PC-9 (cell line): ENCODE measurements around the gene BCAS2.

Experiments used
- CTCF ChIP-seq: fragments of 200-600 bp; sonication (generic); conservative IDR thresholded peaks from 2 replicates; pipeline ENCODE4 v1.6.1; 2017; ENCODE audit warnings: mixed run types, antibody characterized with exemption, mild to moderate bottlenecking, moderate library complexity
- EZH2 ChIP-seq: fragments of 200-600 bp; sonication (generic); IDR thresholded peaks from 2 replicates; pipeline ENCODE4 v1.8.0; 2017; ENCODE audit warnings: antibody characterized with exemption, low read depth

- TF ChIP-seq CTCF = no peak
- TF ChIP-seq EZH2 = no peak
These were observed 50.3 kb downstream of the BCAS2 start for GRCh38 chr1:114531094-114531493.
